Right atrium auricular region (tissue), 2 donors: ENCODE results near the gene SULT1B1. TPM values are rescaled to one million over a fixed set of nuclear protein-coding genes. Genes with fewer than 3 reads are reported as not detected.

Source experiments
- DNase-seq: peaks from one replicate; pipeline ENCODE4 v3.0.0-alpha.2; 2019; ENCODE audit warnings: low spot score
- H3K27ac ChIP-seq, 2 donors: fragments of 200-600 bp; sonication (generic); 1 replicate in 1 of 2; 2 replicates in 1 of 2; pipeline ENCODE4 v1.5.1; 2016 to 2019
- H3K27me3 ChIP-seq, 2 donors: fragments of 200-600 bp; sonication (generic); one replicate each; pipeline versions ENCODE4 v1.5.1 to v1.6.0; 2017 to 2019
- H3K36me3 ChIP-seq: fragments of 200-600 bp; sonication (generic); one replicate; pipeline ENCODE4 v1.5.1; 2016
- H3K4me1 ChIP-seq, 2 donors: fragments of 200-600 bp; sonication (generic); one replicate each; pipeline versions ENCODE4 v1.5.1 to v1.6.0; 2017 to 2019
- H3K4me3 ChIP-seq, 2 donors: fragments of 200-600 bp; sonication (generic); 1 replicate in 1 of 2; 2 replicates in 1 of 2; pipeline ENCODE4 v1.5.1; 2017 to 2019; ENCODE audit warnings: mild to moderate bottlenecking in 1 of 2, moderate library complexity in 1 of 2
- H3K9me3 ChIP-seq, 2 donors: fragments of 200-600 bp; sonication (generic); one replicate each; pipeline ENCODE4 v1.5.1; 2019
- total RNA-seq, 2 donors: library from RNA; depleted of rRNA; stranded (reverse); fragments of >200 nt; gene quantifications; one replicate each; pipeline ENCODE4 v1.1.0, GENCODE V29; 2016
- TF ChIP-seq, protein P1 (sequence below), 2 donors: fragments of 200-600 bp; sonication (generic); IDR thresholded peaks; one replicate each; pipeline ENCODE4 v1.5.1; 2019; ENCODE audit warnings: antibody characterized with exemption in 2 of 2

The SULT1B1 gene
- total RNA-seq, 2 donors from 2014 or later: 0.67 to 1.5 TPM

GRCh38 chr4:69749771-69750170, 10.6 kb downstream of the SULT1B1 start:
- Histone ChIP-seq H3K27ac (no peak overlapping the region), H3K9me3 (peaks cover 0 to 3% of the 10 kb centered on the region in 2 donors), H3K4me3 (no peak overlapping the region), H3K4me1 (no peaks in the 10 kb centered on the region), H3K36me3 (no peaks in the 10 kb centered on the region), H3K27me3 (no peaks in the 10 kb centered on the region)
- TF ChIP-seq, protein P1, sequence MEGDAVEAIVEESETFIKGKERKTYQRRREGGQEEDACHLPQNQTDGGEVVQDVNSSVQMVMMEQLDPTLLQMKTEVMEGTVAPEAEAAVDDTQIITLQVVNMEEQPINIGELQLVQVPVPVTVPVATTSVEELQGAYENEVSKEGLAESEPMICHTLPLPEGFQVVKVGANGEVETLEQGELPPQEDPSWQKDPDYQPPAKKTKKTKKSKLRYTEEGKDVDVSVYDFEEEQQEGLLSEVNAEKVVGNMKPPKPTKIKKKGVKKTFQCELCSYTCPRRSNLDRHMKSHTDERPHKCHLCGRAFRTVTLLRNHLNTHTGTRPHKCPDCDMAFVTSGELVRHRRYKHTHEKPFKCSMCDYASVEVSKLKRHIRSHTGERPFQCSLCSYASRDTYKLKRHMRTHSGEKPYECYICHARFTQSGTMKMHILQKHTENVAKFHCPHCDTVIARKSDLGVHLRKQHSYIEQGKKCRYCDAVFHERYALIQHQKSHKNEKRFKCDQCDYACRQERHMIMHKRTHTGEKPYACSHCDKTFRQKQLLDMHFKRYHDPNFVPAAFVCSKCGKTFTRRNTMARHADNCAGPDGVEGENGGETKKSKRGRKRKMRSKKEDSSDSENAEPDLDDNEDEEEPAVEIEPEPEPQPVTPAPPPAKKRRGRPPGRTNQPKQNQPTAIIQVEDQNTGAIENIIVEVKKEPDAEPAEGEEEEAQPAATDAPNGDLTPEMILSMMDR (IDR thresholded peaks at IDR 0.05): no peak
- no peak for DNase-seq

DNA sequence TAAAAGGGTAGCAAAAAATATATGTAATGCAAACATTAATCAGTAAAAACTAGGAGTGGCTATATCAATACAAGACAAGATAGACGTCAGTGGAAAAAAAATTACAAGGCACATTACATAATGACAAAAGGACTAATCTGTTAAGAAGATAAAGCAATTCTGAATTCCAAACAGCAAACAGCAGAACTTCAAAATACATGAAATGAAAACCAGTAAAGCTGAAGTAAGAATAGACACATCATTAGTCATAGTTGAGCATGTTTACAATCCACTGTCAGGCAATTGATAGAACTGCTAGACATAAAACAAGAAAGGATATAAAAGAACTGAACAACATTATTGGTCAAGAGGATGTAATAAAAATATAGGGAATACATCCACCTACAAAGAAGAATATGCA, 12.2 kb downstream of the SULT1B1 start:
- Histone ChIP-seq H3K4me1 (no peaks in the 10 kb centered on the region), H3K9me3 (peaks cover 0 to 3% of the 10 kb centered on the region in 2 donors), H3K36me3 (no peaks in the 10 kb centered on the region), H3K4me3 (no peak overlapping the region), H3K27ac (no peak overlapping the region), H3K27me3 (no peaks in the 10 kb centered on the region)
- TF ChIP-seq, protein P1 (IDR thresholded peaks at IDR 0.05): no peak
- no peak for DNase-seq

DNA sequence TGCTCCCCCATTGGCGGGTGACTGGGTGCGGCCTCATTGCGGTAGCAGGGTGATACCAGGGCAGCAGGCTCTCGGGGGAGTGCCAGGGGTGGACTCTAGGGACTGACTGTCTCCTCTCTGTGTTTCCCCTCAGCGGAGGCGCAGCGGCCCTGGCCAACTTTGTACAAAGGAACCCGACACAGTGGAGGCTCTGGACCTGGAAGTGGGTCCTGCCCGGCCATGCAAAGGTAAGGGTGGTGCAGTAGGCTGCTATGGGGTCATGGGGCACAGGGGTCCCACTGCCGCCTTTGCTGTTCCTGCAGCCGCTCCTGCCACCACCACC, 16.3 kb downstream of the SULT1B1 start:
- Histone ChIP-seq H3K27ac (no peak overlapping the region), H3K36me3 (no peaks in the 10 kb centered on the region), H3K4me1 (no peaks in the 10 kb centered on the region), H3K4me3 (no peak overlapping the region), H3K9me3 (peaks cover 0 to 6% of the 10 kb centered on the region in 2 donors), H3K27me3 (no peaks in the 10 kb centered on the region)
- DNase-seq: no peak
- TF ChIP-seq, protein P1 (IDR thresholded peaks at IDR 0.05): no peak

DNA sequence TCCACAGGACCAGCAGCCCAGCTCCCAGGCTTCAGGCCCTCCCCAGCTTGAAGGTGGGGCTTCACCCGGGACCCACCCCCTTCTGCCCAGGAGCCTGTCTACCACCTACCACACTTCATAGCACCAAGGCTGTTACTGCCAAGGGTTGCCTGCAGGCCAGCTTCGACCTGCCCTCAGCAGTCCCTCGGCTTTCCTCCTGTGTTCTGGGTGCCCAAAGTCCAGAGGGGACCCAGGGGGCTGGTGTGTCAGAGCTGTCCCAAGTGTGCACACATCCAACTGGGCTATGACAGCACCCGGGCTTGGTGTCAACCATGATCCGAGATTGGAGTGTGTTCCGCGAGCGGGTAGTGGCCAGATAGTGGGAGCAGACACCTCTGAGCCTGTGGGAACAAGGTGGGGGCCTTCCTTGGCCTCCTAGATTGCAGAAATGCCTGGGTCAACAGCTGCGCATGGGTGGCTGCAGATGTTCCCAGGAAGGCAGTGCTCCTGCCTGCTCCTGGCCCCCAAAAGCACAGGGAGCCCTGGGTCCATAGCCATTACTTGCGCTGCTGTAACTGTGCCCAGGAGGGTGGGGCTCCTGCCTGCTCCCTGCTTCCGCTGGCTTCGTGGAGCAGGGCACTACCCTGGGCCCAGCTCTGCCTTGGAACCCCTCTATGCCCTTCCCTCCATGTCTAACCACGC, 16.8 kb downstream of the SULT1B1 start:
- Histone ChIP-seq H3K27ac (no peak overlapping the region), H3K27me3 (no peaks in the 10 kb centered on the region), H3K36me3 (no peaks in the 10 kb centered on the region), H3K9me3 (peaks cover 0 to 6% of the 10 kb centered on the region in 2 donors), H3K4me1 (no peaks in the 10 kb centered on the region), H3K4me3 (no peak overlapping the region)
- no peak for DNase-seq
- TF ChIP-seq, protein P1 (IDR thresholded peaks at IDR 0.05): no peak

DNA sequence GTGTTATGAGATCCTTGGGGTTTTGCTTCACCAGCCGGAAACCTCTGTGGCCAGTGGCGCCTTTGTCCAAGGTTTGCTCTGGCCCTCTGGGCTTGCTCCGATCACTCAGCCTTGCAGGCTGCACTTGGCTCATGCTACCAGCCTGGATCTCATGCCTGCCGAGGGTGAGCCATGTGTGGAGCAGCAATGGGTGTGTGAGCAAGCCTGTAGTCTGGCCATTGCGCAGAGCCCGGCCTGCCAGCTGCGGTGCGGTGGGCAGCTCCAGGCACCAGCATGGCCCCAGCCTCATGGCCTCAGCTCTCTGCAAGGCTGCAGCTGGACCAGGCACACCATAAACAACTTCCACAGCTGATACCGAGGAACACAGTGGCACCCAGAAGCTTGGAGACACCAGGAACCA, 17.8 kb downstream of the SULT1B1 start:
- TF ChIP-seq, protein P1 (IDR thresholded peaks at IDR 0.05): no peak
- DNase-seq: no peak

GRCh38 chr4:69738872-69739271, 21.5 kb downstream of the SULT1B1 start:
- H3K36me3 ChIP-seq: no peaks in the 10 kb centered on the region
- TF ChIP-seq, protein P1 (IDR thresholded peaks at IDR 0.05): no peak

More for the DNA sequence above, 17.8 kb downstream of the SULT1B1 start:
- no peaks in the 10 kb centered on the region for H3K4me1 ChIP-seq
- peaks cover 0 to 6% of the 10 kb centered on the region in 2 donors for H3K9me3 ChIP-seq
- no peak overlapping the region for H3K4me3 ChIP-seq
- H3K27me3 ChIP-seq: no peaks in the 10 kb centered on the region
- H3K36me3 ChIP-seq: no peaks in the 10 kb centered on the region
- H3K27ac ChIP-seq: no peak overlapping the region

More at GRCh38 chr4:69738872-69739271, 21.5 kb downstream of the SULT1B1 start:
- Histone ChIP-seq H3K4me1 (no peaks in the 10 kb centered on the region), H3K27ac (no peak overlapping the region), H3K4me3 (no peak overlapping the region), H3K9me3 (peaks cover 0 to 3% of the 10 kb centered on the region in 2 donors), H3K27me3 (no peaks in the 10 kb centered on the region)
- DNase-seq: no peak
